Occipital lobe (tissue), 2 donors: Measurements from ENCODE around the gene APOC3. TPM values are rescaled to one million over a fixed set of nuclear protein-coding genes. Genes with fewer than 3 reads are reported as not detected.
A peak's percentile ranks its signal among the peaks of the same experiment; 100 is the strongest.
"Not testable (repeated sequence)": the region's sequence is repeated elsewhere in the genome, so short reads cannot be mapped to it uniquely, and the experiment has no call there.

Experiments used
- DNase-seq: peaks from one replicate; lab custom pipeline; 2025; lab: John Stamatoyannopoulos, UW
- total RNA-seq: library from RNA; depleted of rRNA; stranded (reverse); fragments of >200 nt; gene quantifications from one replicate; pipeline ENCODE4 v1.2.3, GENCODE V29; 2014

The APOC3 gene
- total RNA-seq: not detected

- DNase-seq: no peak
Observed at GRCh38 chr11:116829525-116830183, at the start of gene APOC3. Gene APOC3, plus strand, starts transcription at chr11:116829907. Its CDS starts 676 bp downstream, at chr11:116830583.

- DNase-seq: no peak
Observed at GRCh38 chr11:116782728-116783127, 47.0 kb upstream of the APOC3 start.

GRCh38 chr11:116786326-116786725, 43.4 kb upstream of the APOC3 start:
- DNase-seq: no peak

GRCh38 chr11:116786966-116787365, 42.7 kb upstream of the APOC3 start:
- DNase-seq: no peak

- no peak for DNase-seq
Observed at GRCh38 chr11:116787436-116787785, 42.3 kb upstream of the APOC3 start.

GRCh38 chr11:116787786-116788486, 41.8 kb upstream of the APOC3 start, which contains the start of gene ZPR1:
Gene ZPR1, minus strand, starts transcription at chr11:116788023. Its CDS starts 33 bp downstream, at chr11:116787990.
- DNase-seq: peak; percentile 77

GRCh38 chr11:116788534-116788933, 41.2 kb upstream of the APOC3 start:
- DNase-seq: no peak

GRCh38 chr11:116788975-116789374, 40.7 kb upstream of the APOC3 start:
- no peak for DNase-seq

- no peak for DNase-seq
Observed at GRCh38 chr11:116790167-116791001, 39.3 kb upstream of the APOC3 start.

- peak; percentile 47 for DNase-seq
Observed at GRCh38 chr11:116791002-116791812, 38.5 kb upstream of the APOC3 start.

- no peak for DNase-seq
Observed at GRCh38 chr11:116791813-116792143, 37.9 kb upstream of the APOC3 start, which contains the start of gene APOA5. Gene APOA5, minus strand, starts transcription at chr11:116791879. Its CDS starts 19 bp downstream, at chr11:116791860.

- no peak for DNase-seq
Observed at GRCh38 chr11:116792144-116792868, 37.4 kb upstream of the APOC3 start.

GRCh38 chr11:116792869-116793771, 36.6 kb upstream of the APOC3 start:
- DNase-seq: no peak

- no peak for DNase-seq
Observed at GRCh38 chr11:116793772-116794097, 36.0 kb upstream of the APOC3 start.

GRCh38 chr11:116794851-116795250, 34.9 kb upstream of the APOC3 start:
- no peak for DNase-seq

GRCh38 chr11:116796548-116796947, 33.2 kb upstream of the APOC3 start:
- no peak for DNase-seq

- DNase-seq: no peak
Observed at GRCh38 chr11:116797816-116798215, 31.9 kb upstream of the APOC3 start.

- DNase-seq: no peak
Observed at GRCh38 chr11:116798368-116798767, 31.3 kb upstream of the APOC3 start.

GRCh38 chr11:116800610-116801009, 29.1 kb upstream of the APOC3 start:
- no peak for DNase-seq

- not testable (repeated sequence) for DNase-seq
Observed at GRCh38 chr11:116801662-116802061, 28.0 kb upstream of the APOC3 start.
